CD4-positive, alpha-beta T cell (primary cell): ENCODE data around the gene ASTN2. TPM values are rescaled to one million over a fixed set of nuclear protein-coding genes. Genes with fewer than 3 reads are reported as not detected.

Source experiments
- ATAC-seq: fragments of 200-7000 bp; cut with Tn5 transposase; one replicate; pipeline ENCODE4 v1.10.0; 2022; ENCODE audit warnings: mild to moderate bottlenecking; ENCODE audit not compliant: poor library complexity
- CTCF ChIA-PET: fragments of 350-600 bp; sonication (Branson Sonifier 250); formaldehyde crosslinking; loops from one replicate; lab custom pipeline; 2021; ENCODE audit warnings: antibody characterized with exemption, inconsistent platforms; lab: Charles Lee
- POLR2A ChIA-PET: fragments of 350-600 bp; sonication (Branson Sonifier 250); formaldehyde crosslinking; loops from one replicate; lab custom pipeline; 2021; ENCODE audit warnings: antibody characterized with exemption, inconsistent platforms; lab: Charles Lee
- DNase-seq, 14 experiments: peaks; one replicate each; pipeline ENCODE4 v3.0.0-alpha.2; 2013 to 2020; ENCODE audit warnings: mixed read lengths in 2 of 14
- H3K27ac ChIP-seq, 2 donors: one replicate each; pipeline versions ENCODE4 v1.5.1 to v1.7.0; 2013; ENCODE audit warnings: low read length in 2 of 2, low read depth in 1 of 2, mild to moderate bottlenecking in 1 of 2
- H3K27me3 ChIP-seq, 2 experiments: 1 replicate in 1 of 2; 2 replicates in 1 of 2; pipeline versions ENCODE4 v1.6.1 to v1.7.0; 2013; ENCODE audit warnings: low read length in 2 of 2, control low read depth in 1 of 2, mild to moderate bottlenecking in 1 of 2, moderate library complexity in 1 of 2; ENCODE audit not compliant: insufficient read depth in 2 of 2, control insufficient read depth in 1 of 2
- H3K36me3 ChIP-seq: one replicate; pipeline ENCODE4 v1.6.1; 2013; ENCODE audit warnings: low read length, control low read depth; ENCODE audit not compliant: insufficient read depth
- H3K4me1 ChIP-seq: one replicate; pipeline ENCODE4 v1.6.1; 2013; ENCODE audit warnings: low read length, control low read depth; ENCODE audit not compliant: insufficient read depth
- H3K4me3 ChIP-seq: one replicate; pipeline ENCODE4 v1.5.1; 2013; ENCODE audit warnings: mild to moderate bottlenecking, low read length, moderate library complexity
- H3K9me3 ChIP-seq, 2 experiments: 1 replicate in 1 of 2; 2 replicates in 1 of 2; pipeline versions ENCODE4 v1.6.1 to v1.7.0; 2013; ENCODE audit warnings: low read length in 2 of 2, mild to moderate bottlenecking in 2 of 2, control low read depth in 1 of 2, moderate library complexity in 1 of 2; ENCODE audit not compliant: control insufficient read depth in 1 of 2, insufficient read depth in 1 of 2
- H3K27ac Mint-ChIP-seq: one replicate; pipeline ENCODE4 v1.8.0; 2020; ENCODE audit warnings: mixed read lengths
- H3K27me3 Mint-ChIP-seq: one replicate; pipeline ENCODE4 v1.8.0; 2021; ENCODE audit warnings: mixed read lengths
- H3K36me3 Mint-ChIP-seq: one replicate; pipeline ENCODE4 v1.8.0; 2021; ENCODE audit warnings: low read depth, mixed read lengths
- H3K4me1 Mint-ChIP-seq: one replicate; pipeline ENCODE4 v1.8.0; 2021; ENCODE audit warnings: low read depth, mixed read lengths
- H3K4me3 Mint-ChIP-seq: one replicate; pipeline ENCODE4 v1.8.0; 2020; ENCODE audit warnings: mild to moderate bottlenecking, mixed read lengths
- H3K9me3 Mint-ChIP-seq: one replicate; pipeline ENCODE4 v1.8.0; 2020; ENCODE audit warnings: mixed read lengths
- intact Hi-C, 2 experiments: fragments of 100-400 bp; cut with DNase I in 1 of 2; cut with micrococcal nuclease in 1 of 2; formaldehyde crosslinking; loops; one replicate each; pipeline versions ENCODE4 v1.15.1 to v1.9.0; 2023 to 2025; cut with DNase I, micrococcal nuclease
- total RNA-seq, 174 experiments: library from RNA in 2 of 174; stranded (reverse) in 2 of 174; gene quantifications; one replicate each; pipeline ENCODE4 v1.2.3 and lab custom pipeline; 2021 to 2026
- TF ChIP-seq, protein P1 (sequence below): fragments of 200-600 bp; IDR thresholded peaks from one replicate; pipeline ENCODE4 v1.8.0; 2022; ENCODE audit warnings: antibody characterized with exemption, mild to moderate bottlenecking

Gene ASTN2
- total RNA-seq, 2 experiments from 2014 or later = 2.3 to 2.4 TPM

DNA sequence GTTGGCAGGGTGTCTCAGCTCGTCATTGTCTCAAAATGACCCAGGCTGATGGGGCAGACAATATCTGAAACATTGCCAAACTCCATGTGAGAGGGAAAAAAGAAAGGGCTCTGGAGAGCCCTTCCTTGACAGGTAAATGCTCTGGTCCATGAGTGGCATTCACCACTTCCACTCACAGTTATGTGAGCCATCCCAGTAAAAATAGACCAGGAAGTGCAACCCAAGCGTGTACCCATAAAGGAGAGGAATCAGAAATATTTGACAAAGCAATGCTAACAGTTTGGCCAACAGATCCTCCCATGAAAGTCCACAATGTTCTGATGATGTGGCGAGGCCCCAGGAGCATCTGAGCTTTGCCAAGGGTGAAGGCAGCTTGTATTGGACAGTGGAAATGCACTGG, 49.4 kb downstream of the ASTN2 start:
- H3K4me1 Mint-ChIP-seq = no peaks in the 10 kb centered on the region
- CTCF ChIA-PET = no interaction called here
- DNase-seq (no peak), ATAC-seq (no peak)
- Histone ChIP-seq H3K9me3 (no peaks in the 10 kb centered on the region), H3K4me3 (no peak overlapping the region), H3K4me1 (no peaks in the 10 kb centered on the region), H3K36me3 (no peaks in the 10 kb centered on the region), H3K27ac (no peak overlapping the region), H3K27me3 (no peaks in the 10 kb centered on the region)
- H3K9me3 Mint-ChIP-seq = no peaks in the 10 kb centered on the region
- no peaks in the 10 kb centered on the region for H3K36me3 Mint-ChIP-seq
- no peak overlapping the region for H3K4me3 Mint-ChIP-seq
- POLR2A ChIA-PET = no interaction called here
- intact Hi-C loops = no loop called here
- no peaks in the 10 kb centered on the region for H3K27me3 Mint-ChIP-seq
- TF ChIP-seq, protein P1, sequence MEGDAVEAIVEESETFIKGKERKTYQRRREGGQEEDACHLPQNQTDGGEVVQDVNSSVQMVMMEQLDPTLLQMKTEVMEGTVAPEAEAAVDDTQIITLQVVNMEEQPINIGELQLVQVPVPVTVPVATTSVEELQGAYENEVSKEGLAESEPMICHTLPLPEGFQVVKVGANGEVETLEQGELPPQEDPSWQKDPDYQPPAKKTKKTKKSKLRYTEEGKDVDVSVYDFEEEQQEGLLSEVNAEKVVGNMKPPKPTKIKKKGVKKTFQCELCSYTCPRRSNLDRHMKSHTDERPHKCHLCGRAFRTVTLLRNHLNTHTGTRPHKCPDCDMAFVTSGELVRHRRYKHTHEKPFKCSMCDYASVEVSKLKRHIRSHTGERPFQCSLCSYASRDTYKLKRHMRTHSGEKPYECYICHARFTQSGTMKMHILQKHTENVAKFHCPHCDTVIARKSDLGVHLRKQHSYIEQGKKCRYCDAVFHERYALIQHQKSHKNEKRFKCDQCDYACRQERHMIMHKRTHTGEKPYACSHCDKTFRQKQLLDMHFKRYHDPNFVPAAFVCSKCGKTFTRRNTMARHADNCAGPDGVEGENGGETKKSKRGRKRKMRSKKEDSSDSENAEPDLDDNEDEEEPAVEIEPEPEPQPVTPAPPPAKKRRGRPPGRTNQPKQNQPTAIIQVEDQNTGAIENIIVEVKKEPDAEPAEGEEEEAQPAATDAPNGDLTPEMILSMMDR = no peak
- no peak overlapping the region for H3K27ac Mint-ChIP-seq

DNA sequence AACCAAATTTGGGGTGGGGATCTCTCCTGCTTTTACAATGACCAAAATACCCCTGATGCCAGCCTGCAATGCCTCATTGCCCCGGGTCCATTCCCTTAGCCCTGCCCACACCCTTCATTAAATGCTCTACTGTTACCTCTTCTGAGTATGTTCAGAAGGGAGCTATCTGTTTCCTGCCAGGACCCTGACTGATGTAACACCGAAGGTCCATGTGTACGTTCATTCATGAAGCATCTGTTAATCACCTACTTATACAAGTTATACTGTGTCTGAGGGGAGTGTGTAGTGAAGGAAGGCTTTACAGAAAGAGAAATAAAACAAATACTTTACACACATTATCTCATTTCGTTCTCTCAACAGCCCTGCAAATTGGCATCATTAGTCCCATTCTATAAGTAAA, 51.9 kb downstream of the ASTN2 start:
- ATAC-seq (no peak), DNase-seq (no peak)
- no peaks in the 10 kb centered on the region for H3K27me3 Mint-ChIP-seq
- no peak overlapping the region for H3K27ac Mint-ChIP-seq
- TF ChIP-seq, protein P1 = no peak
- intact Hi-C loops = no loop called here
- H3K9me3 Mint-ChIP-seq = peaks cover 2% of the 10 kb centered on the region
- no peaks in the 10 kb centered on the region for H3K4me1 Mint-ChIP-seq
- Histone ChIP-seq H3K27ac (no peak overlapping the region), H3K27me3 (no peaks in the 10 kb centered on the region), H3K9me3 (no peaks in the 10 kb centered on the region), H3K4me1 (no peaks in the 10 kb centered on the region), H3K36me3 (no peaks in the 10 kb centered on the region), H3K4me3 (no peak overlapping the region)
- no peaks in the 10 kb centered on the region for H3K36me3 Mint-ChIP-seq
- ChIA-PET CTCF (no interaction called here), POLR2A (no interaction called here)
- H3K4me3 Mint-ChIP-seq = no peak overlapping the region

DNA sequence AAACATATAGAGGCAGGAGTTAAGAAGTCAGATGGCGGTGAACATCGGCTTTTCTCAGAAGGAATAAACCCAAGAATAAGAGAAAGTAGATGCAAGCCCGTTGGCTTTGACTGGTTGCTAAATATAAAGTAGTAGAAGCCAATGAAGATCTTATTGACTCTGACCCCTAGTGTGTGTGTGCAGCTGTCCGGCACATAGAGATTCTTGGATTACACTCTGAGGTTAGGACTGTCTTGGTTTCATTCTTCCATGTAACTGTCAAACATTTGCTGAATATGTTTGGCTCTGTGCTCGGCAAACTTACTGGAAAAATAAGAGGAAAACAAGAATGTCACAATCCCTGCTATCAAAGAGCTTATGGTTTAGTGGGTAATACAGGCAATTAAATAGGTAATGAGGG, 54.9 kb downstream of the ASTN2 start:
- H3K27ac Mint-ChIP-seq = no peak overlapping the region
- H3K27ac ChIP-seq = no peak overlapping the region
- TF ChIP-seq, protein P1 = no peak
- no peaks in the 10 kb centered on the region for H3K36me3 Mint-ChIP-seq
- no peak for ATAC-seq
- intact Hi-C loops = no loop called here
- H3K4me1 Mint-ChIP-seq = no peaks in the 10 kb centered on the region
- peaks cover 0 to 6% of the 10 kb centered on the region in 2 experiments for H3K9me3 ChIP-seq
- H3K36me3 ChIP-seq = no peaks in the 10 kb centered on the region
- POLR2A ChIA-PET = no interaction called here
- H3K27me3 ChIP-seq = no peaks in the 10 kb centered on the region
- no peak overlapping the region for H3K4me3 Mint-ChIP-seq
- H3K9me3 Mint-ChIP-seq = peaks cover 2% of the 10 kb centered on the region
- no peaks in the 10 kb centered on the region for H3K27me3 Mint-ChIP-seq
- no peaks in the 10 kb centered on the region for H3K4me1 ChIP-seq
- DNase-seq = no peak
- CTCF ChIA-PET = no interaction called here
- no peak overlapping the region for H3K4me3 ChIP-seq
